IPS-NIHi7 (cell line): ENCODE results near the gene CLINT1.
"Not testable (repeated sequence)": the region's sequence is repeated elsewhere in the genome, so short reads cannot be mapped to it uniquely, and the experiment has no call there.

ENCODE experiments used
- DNase-seq: peaks from one replicate; pipeline ENCODE4 v3.0.0; 2012; ENCODE audit warnings: mixed read lengths; ENCODE audit errors: extremely low spot score

Gene CLINT1

DNA sequence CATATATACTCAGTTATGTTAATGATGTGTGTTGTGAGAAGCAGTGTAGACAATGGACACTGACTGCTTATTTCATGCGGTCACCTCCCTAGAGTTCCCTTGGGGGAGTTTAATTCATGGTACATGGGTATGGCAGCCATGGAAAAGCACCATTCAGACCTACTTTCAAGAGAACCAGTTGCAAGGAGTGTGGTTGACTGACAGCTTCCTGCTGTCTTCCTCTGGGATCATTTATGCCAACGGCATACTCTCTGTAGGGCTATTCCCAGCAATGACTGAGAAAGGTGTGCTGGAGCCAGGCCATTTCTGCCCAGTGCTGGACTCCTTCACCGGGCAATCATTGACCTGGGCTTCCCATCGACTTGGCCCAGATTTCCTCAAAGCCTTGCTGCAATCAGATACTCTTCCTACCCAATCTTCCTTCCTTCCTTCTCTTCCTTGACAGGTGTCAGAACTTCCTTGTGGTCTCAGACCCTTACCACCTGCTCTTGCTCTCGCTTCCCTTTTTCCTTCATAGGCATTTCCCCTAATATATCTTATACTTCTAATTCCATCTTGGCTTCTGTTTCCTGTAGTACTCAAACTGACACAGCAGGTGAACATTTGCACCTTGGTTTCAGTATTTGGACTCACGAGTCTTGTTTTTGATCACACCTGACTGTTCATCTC lies 3.4 kb upstream of the CLINT1 start:
- no peak for DNase-seq

DNA sequence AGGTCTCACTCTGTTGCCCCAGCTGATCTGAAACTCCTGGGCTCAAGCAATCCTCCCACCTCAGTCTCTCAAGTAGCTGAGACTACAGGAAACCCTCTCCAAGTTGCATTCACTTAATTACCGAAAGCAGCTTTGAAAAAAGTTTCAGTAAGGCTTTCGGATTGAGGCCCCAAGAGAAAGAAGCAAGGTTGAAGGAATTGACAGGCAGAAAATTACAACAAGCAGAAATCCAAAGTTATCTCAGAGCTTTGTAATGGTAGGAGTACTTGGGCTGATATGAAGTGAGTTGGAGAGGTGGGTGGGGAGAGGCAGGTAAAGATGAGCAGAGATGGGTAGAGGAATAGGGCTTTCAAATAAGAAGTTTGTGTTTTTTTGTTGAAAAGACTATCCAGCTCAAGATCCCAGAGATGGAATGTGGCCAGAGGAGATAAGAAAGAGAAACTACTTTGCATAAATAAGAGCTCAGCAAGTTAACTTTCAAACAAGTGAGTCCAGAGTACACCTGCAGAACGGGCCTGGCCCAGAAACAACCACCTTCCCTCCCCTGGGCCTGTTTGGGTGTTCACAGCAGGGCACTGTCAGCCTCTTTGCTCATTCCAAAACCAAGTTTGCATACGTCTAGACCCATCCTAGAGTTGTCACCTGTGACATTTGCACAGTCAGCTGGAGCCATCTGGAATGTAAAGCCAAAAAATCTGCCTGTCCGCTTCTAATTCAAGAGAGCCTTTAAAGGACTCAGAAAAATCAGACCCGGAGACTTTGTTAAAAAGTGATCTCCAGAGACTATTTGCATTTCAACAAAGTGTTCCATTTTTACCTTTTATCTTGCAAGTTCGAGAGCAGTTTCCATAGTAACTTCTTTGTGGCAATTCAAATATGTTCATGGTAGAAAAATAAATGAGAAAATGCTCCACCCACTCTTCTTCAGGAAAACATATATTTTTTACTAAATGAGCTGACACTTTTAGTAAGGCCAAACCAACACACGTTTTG lies 2.2 kb upstream of the CLINT1 start:
- DNase-seq: no peak

DNA sequence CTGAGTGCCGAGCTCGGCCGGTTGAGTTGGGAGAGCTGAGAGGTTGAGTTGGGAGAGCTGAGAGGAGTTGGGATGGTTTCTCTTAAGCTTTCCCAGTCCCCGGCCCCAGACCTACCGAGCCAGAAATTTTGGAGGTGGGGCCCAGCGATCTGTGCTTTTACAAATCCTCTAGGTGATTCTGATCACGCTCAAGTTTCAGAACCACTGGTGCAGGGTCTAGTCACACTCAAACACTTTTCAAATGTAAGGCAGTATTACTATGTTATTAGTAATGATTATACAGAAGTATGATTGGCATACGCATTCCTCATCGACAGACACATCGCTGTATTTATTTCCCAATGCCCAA lies 256 bp upstream of the CLINT1 start:
- DNase-seq: no peak

GRCh38 chr5:157857816-157858526 lies 974 bp downstream of the CLINT1 start:
- no peak for DNase-seq

- DNase-seq: peak; percentile 69
These were observed 3.4 kb downstream of the CLINT1 start for GRCh38 chr5:157855404-157855994.

DNA sequence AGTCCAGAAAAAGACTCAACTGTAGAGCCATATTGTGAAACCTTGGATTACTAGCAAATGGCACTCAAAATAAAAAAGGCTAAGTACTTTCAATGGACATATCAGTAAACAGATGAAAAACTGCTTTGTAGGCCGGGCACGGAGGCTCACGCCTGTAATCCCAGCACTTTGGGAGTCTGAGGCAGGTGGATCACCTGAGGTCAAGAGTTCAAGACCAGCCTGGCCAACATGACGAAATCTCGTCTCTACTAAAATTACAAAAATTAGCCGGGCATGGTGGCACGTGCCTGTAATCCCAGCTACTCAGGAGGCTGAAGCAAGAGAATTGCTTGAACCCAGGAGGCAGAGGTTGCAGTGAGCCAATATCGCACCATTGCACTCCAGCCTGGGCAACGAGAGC lies 5.6 kb downstream of the CLINT1 start:
- not testable (repeated sequence) for DNase-seq

DNA sequence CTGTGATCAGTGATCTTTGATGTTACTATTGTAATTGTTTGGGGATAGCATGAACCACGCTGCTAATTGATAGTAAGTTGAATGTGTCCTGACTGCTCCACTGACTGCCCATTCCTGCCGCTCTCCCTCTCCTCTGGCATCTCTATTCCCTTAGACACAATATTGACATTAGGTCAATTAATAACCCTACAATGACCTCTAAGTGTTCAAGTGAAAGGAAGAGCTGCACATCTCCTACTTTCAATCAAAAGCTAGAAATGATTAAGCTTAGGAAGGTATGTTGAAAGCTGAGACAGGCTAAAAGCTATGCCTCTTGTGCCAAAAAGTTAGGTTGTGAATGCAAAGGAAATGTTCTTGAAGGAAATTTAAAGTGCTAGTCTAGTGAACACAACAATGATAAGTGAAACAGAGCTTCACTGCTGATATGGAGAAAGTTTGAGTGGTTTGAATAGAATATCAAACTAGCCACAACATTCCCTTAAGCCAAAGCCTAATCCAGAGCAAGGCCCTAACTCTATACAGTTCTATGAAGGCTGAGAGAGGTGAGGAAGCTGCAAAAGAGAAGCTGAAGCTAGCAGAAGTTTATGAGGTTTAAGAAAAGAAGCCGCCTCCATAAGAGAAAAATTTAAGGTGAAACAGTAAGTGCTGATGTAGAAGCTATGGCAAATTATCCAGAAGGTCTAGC lies 12.9 kb downstream of the CLINT1 start:
- no peak for DNase-seq

DNA sequence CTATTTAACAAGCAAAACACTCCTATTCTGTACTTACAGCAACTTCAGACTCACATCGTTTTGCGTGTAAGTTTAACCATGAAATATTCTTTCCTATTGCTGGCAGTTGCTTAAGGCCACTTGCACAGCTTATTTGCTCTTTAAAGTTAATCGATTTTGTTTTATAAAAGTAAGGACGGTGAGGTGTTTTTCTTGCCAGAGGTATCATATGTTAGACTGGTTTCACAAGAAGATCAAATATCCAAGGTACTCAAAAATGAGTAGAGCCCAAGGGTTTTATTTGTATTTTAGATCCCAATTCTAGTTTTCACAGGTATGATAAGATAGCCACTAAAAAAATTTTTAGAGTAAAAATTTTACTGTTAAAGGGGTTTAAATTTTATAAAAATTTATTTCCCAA lies 16.2 kb downstream of the CLINT1 start:
- DNase-seq: no peak

GRCh38 chr5:157842185-157842584 lies 16.8 kb downstream of the CLINT1 start:
- DNase-seq: no peak

DNA sequence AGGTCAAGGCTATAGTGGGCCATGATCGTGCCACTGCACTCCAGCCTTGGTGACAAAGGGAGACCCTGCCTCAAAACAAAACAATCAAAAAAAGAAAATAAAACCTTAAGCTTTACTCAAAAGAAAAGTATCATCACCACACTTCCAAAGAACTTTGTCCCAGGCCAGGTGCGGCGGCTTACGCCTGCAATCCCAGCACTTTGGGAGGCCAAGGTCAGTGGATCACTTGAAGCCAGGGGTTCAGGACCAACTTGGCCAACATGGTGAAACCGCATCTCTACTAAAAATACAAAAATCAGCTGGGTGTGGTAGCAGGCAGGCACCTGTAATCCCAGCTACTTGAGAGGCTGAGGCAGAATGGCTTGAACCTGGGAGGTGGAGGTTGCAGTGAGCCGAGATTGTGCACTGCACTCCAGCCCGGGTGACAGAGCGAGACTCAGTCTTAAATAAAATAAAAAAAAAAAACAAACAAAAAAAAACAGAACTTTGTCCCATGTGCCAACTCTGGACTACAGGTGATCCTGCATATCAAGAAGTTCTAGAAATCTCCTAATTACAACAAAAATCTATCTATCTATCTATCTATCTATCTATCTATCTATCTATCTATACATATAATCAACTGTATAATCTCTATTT lies 19.7 kb downstream of the CLINT1 start:
- no peak for DNase-seq

DNA sequence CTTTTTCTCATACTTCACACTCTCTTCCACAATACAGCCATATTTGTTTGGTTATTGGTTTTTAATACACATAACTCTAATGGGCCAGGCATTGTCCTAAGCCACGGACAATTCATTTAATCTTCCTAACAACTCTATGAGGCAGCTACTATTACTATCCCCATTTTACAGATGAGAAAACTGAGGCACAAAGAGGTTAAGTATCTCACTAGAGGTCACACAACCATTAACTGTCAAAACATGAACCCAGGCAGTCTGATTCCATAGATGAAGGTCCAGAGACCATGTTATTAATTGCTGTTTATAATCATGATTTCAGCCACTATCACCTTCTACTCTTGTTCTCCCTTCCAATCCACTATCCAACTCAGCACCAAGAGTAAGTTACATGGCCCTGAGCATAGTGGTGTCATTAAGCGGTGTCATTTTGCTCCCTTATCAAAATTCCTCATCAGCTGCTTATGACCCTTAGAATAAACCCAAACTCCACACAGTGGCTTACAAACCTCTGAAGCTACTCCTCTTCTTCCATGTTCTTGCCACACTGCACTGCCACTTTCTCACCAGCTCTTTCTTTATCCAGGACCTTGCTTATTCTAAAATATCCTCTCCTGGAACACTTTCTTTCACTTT lies 22.7 kb downstream of the CLINT1 start:
- DNase-seq: no peak

GRCh38 chr5:157835041-157835440 lies 23.9 kb downstream of the CLINT1 start:
- no peak for DNase-seq

DNA sequence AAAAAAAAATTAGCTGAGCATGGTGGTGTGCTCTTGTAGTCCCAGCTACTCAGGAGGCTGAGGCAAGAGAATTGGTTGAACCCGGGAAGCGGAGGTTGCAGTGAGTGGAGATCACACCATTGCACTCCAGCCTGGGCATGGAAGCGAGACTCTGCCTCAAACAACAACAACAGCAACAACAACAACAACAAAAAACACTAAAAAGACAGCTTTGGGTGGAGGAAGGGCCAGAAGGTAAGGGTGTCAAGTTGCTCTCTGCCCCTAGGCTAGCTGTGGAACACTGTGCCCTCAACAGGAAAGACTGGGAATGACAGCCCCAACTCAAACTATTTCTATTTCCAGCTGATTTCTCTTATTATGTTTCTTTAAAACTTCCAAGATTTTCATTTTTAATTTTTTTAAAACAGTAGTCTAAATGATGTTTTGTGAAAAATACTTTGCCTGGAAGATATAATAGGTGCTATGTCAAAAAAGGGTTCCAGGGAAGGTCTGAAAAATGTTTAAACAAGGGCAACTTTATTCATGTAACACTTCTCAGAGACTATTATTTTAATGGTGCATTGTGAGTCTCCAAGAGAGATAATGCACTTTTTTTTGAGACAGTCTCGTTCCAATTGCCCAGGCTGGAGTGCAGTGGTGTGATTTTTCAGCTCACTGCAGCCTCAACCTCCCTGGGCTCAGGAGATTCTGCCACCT lies 29.9 kb downstream of the CLINT1 start:
- peak; percentile 64 for DNase-seq

- DNase-seq: no peak
These were observed 30.6 kb downstream of the CLINT1 start for GRCh38 chr5:157828105-157828943.

DNA sequence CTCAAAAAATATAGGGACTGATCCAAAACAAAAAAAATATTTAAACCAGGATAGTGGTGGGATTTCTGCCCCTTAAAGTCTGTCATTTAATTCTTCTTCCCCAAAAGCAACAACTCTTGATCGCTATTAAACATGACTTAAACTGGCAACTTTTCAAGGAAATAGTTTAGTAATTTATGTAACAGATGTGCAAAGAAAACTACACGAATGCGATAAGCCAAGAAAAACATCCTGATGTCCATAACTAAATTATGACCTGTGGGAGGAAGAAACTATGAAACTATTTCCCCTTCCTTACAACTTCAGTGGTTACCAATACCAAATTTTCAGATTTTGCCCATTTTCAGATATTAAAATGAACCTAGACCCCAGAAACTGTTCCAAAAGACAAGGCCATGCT lies 31.5 kb downstream of the CLINT1 start:
- no peak for DNase-seq

DNA sequence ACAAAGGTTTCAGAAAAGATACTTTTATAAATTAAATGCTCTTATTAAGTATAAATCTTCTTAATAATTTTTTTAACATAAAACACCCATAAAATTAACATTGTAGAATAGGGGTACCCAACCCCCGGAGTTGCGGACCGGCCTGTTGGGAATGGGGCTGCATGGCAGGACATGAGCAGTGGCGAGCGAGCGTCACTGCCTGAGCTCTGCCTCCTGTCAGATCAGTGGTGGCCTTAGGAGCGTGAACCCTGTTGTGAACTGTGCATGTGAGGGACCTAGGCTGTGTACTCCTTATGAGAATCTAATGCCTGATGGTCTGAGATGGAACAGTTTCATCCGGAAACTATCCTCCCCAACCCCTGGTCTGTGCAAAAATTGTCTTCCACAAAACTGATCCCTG lies 35.3 kb downstream of the CLINT1 start:
- DNase-seq: no peak

DNA sequence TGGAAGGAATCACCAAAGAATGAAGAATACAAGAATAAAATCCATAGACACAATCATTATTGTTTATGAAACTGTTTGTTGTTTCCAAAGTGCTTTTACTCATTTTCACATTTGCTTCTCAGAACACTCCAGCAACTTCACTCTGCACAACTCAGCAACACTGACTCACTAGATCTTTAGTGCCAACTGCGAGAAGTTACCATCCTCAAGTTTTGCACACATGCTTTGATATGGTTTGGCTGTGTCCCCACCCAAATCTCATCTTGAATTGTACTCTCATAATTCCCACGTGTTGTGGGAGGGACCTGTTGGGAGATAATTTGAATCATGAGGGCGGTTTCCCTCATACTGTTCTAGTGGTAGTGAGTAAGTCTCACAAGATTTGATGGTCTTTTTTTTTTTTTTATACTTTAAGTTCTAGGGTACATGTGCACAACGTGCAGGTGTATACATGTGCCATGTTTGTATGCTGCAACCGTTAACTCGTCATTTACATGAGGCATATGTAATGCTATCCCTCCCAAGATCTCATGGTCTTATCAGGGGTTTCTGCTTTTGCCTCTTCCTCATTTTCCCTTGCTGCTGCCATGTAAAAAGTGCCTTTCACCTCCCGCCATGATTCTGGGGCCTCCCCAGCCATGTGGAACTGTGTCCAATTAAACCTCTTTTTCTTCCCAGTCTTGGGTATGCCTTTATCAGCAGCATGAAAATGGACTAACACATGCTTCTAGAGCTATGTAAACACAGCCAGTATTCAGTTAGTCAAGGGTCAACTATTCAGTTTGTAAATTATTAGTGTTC lies 36.9 kb downstream of the CLINT1 start:
- no peak for DNase-seq

- DNase-seq: no peak
These were observed 37.5 kb downstream of the CLINT1 start for GRCh38 chr5:157821405-157821804.
